ENCODE measurements around the gene ZNF408. TPM values are rescaled to one million over a fixed set of nuclear protein-coding genes. Genes with fewer than 3 reads are reported as not detected.

Gene ZNF408
- total RNA-seq, result 9.0 and 14.5 TPM in 2 replicates

GRCh38 chr11:46700241-46701077 is at the start of gene ZNF408, which contains the start of gene ARHGAP1:
TSS of gene ZNF408 (plus strand) at chr11:46701031. CDS start at chr11:46701048, 17 bp downstream.
TSS of gene ARHGAP1 (minus strand) at chr11:46700619. CDS start at chr11:46696107, 4,512 bp downstream.

GRCh38 chr11:46719048-46719542 is 18.3 kb downstream of the ZNF408 start, which contains the start of gene F2:
TSS of gene F2 (plus strand) at chr11:46719213. CDS start at chr11:46719236, 23 bp downstream.

Other genes with a start within 250 kb of the ZNF408 start
- 17.3 and 32.2 TPM in 2 replicates for gene AMBRA1, start 107.0 kb upstream of the ZNF408 start, total RNA-seq
- gene HARBI1, start 83.8 kb upstream of the ZNF408 start, total RNA-seq, result 2.9 and 3.1 TPM in 2 replicates
- 55.4 and 83.0 TPM in 2 replicates for gene ATG13, start 83.5 kb upstream of the ZNF408 start, total RNA-seq
- gene ARHGAP1, start 412 bp upstream of the ZNF408 start, total RNA-seq, result 70.7 and 109 TPM in 2 replicates
- 0.13 TPM in 1 of 2 replicates, not detected in the other for gene F2, start 18.2 kb downstream of the ZNF408 start, total RNA-seq
- gene CKAP5, start 145.2 kb downstream of the ZNF408 start, total RNA-seq, result 26.6 and 78.7 TPM in 2 replicates
- 7.3 and 13.9 TPM in 2 replicates for gene LRP4, start 217.5 kb downstream of the ZNF408 start, total RNA-seq
- 29.7 and 56.7 TPM in 2 replicates for gene CSTPP1, start 235.7 kb downstream of the ZNF408 start, total RNA-seq